ENCODE data around the gene RIC8A. TPM values are rescaled to one million over a fixed set of nuclear protein-coding genes. Genes with fewer than 3 reads are reported as not detected.
"Not testable (repeated sequence)": the region's sequence is repeated elsewhere in the genome, so short reads cannot be mapped to it uniquely, and the experiment has no call there.

The RIC8A gene
- total RNA-seq (10 to 100 TPM; 69.2 to 76.0 TPM), total RNA-seq (107 to 143 reads per million in 2 donors)

DNA sequence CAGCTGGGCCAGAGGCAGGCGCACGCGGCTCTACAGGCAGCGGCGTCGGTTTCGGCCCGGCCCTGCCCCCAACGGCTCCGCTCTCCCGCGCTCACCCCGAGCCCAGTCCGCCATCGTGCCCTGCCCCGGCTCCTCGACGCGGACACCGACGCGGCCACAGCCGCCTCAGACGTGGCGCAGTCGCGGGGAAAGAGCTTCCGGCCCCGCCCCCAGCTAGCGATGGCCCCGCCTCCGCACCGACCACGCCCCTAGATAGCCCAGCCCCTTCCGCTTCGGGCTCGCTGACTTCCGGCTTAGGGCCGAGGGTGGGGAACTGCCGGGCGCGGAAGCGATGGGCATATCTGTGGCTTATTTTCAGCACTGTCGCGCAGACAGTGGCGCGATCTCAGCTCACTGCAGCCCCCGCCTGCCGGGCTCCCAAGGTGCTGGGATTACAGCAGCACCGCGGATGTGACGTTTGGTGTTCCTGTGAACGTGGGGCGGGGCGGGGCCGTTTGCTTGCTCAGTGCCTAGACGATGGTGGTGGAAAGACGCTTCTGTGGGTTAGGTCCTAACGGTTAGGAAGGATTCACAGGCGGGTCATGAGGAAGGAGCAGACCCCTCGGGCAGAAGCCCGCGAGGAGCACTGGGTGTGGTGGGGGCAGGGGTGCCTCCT lies at the start of gene RIC8A, which contains the start of gene BET1L:
Gene RIC8A (plus strand): TSS at position 501 of the 655 bp plus-strand sequence. CDS start 1,147 bp downstream, outside the sequence.
Gene BET1L (minus strand): TSS at position 192 of the 655 bp plus-strand sequence. CDS start 78 bp downstream, at position 114.
- no peaks in the 10 kb centered on the region for H3K27me3 Mint-ChIP-seq

DNA sequence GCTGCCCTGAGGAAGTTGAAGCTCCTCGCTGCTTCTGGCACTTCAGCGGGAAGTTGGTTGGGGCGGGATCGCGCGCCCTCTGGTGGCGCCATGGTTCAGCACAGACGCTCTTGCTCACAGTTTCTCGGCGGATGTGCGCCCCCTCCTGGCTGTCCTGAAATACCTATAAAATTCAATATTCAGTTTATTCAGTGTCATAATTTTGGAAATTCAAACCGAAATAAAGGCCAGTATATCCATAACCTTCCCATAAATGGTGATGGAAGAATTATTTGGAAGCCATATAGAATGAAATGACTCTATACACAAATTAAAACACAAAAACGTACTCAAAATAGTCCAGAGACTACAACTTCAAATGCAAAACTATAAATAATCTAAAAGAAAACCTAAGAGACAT lies 27.3 kb upstream of the RIC8A start:
- not testable (repeated sequence) for H3K27ac Mint-ChIP-seq; H3K9me3 ChIP-seq (ENCODE audit: control insufficient read depth, low read length, poor library complexity, severe bottlenecking); DNase-seq; H3K27me3 Mint-ChIP-seq; H3K4me1 Mint-ChIP-seq; H3K36me3 Mint-ChIP-seq (ENCODE audit: low read depth); ATAC-seq; H3K4me3 Mint-ChIP-seq

More for the DNA sequence above, at the start of gene RIC8A, which contains the start of gene BET1L:
- Mint-ChIP-seq H3K27ac (peak within 1 kb of the TSS; percentile 97), H3K4me3 (peak within 1 kb of the TSS; percentile 98), H3K4me1 (peaks cover 34% of the 10 kb centered on the region), H3K36me3 (ENCODE audit: low read depth) (peaks cover 5% of the 10 kb centered on the region)
- H3K9me3 ChIP-seq (ENCODE audit: control insufficient read depth, low read length, poor library complexity, severe bottlenecking) = no peaks in the 10 kb centered on the region
- ATAC-seq (peak; percentile 86), DNase-seq (peak; percentile 93 to 97 (median 93))

DNA sequence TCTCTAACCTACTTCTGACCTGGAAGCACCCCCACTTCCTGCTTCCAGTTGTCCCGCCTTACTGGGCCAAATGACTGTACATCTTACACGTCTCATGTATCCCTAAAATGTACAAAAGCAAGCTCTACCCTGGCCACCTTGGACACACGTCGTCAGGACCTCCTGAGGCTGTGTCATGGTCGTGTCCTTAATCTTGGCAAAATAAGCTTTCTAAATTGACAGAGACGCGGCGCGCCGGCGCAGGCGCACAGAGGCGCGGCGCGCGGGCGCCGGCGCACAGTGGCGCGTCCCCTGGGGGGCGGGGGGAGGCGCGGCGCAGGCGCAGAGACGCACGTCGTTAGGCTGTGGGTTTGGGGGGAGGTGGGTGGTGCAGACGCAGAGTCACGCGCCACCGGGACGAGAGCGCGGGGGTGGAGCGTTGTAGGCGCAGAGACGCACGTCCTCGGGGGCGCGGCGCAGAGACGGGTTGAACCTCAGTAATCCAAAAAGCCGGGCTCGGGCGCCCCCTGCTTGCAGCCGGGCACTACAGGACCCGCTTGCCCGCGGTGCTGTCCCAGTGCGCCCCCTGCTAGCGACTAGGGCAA lies 18.2 kb upstream of the RIC8A start:
- H3K36me3 Mint-ChIP-seq (ENCODE audit: low read depth); H3K4me3 Mint-ChIP-seq; H3K4me1 Mint-ChIP-seq; H3K9me3 ChIP-seq (ENCODE audit: control insufficient read depth, low read length, poor library complexity, severe bottlenecking); H3K27me3 Mint-ChIP-seq; H3K27ac Mint-ChIP-seq: not testable (repeated sequence)
- ATAC-seq (peak; percentile 7), DNase-seq (peak in 1 of 3 donors; percentile 14)

DNA sequence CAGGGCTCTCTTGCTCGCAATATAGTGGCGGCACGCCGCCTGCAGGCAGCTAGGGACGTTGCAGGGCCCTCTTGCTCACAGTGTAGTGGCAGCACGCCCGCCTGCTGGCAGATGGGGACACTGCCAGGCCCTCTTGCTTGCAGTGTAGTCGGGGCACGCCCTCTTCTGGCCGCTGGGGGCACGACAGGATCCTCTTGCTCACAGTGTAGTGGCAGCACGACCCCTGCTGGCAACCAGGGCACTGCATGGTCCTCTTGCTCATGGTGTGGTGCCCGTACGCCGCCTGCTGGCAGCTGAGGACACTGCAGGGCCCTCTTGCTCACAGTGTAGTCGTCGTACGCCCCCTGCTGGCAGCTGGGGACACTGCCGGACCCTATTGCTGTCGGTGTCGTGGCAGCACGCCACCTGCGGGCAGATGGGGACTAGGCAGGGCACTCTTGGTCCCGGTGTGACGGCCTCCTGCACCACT lies 17.6 kb upstream of the RIC8A start:
- not testable (repeated sequence) for H3K27ac Mint-ChIP-seq; H3K9me3 ChIP-seq (ENCODE audit: control insufficient read depth, low read length, poor library complexity, severe bottlenecking); H3K4me3 Mint-ChIP-seq; H3K36me3 Mint-ChIP-seq (ENCODE audit: low read depth); H3K27me3 Mint-ChIP-seq; H3K4me1 Mint-ChIP-seq
- DNase-seq (peak in 2 of 3 donors; percentile 38 to 47), ATAC-seq (peak; percentile 71)

DNA sequence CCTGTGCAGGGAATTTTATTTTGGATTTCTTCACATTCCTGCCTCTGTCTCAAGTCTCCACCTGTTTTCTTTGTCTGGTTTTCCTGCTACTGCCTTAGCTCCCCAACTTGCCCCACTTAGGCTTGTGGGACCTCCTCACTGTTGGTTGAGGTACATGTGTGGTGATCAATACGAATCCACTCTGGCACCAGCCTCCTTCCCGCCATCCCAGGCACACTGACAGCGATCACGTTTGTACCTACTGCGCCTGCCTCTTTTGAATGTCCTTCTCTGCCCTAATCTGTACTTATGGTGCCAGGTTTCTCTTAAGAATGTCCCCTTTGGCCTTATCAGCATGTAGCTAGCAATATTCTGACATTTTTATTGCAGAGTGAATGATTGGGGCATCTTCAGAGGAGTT lies 17.0 kb upstream of the RIC8A start:
- DNase-seq; H3K9me3 ChIP-seq (ENCODE audit: control insufficient read depth, low read length, poor library complexity, severe bottlenecking); H3K4me3 Mint-ChIP-seq; ATAC-seq; H3K36me3 Mint-ChIP-seq (ENCODE audit: low read depth); H3K27me3 Mint-ChIP-seq; H3K27ac Mint-ChIP-seq; H3K4me1 Mint-ChIP-seq: not testable (repeated sequence)

DNA sequence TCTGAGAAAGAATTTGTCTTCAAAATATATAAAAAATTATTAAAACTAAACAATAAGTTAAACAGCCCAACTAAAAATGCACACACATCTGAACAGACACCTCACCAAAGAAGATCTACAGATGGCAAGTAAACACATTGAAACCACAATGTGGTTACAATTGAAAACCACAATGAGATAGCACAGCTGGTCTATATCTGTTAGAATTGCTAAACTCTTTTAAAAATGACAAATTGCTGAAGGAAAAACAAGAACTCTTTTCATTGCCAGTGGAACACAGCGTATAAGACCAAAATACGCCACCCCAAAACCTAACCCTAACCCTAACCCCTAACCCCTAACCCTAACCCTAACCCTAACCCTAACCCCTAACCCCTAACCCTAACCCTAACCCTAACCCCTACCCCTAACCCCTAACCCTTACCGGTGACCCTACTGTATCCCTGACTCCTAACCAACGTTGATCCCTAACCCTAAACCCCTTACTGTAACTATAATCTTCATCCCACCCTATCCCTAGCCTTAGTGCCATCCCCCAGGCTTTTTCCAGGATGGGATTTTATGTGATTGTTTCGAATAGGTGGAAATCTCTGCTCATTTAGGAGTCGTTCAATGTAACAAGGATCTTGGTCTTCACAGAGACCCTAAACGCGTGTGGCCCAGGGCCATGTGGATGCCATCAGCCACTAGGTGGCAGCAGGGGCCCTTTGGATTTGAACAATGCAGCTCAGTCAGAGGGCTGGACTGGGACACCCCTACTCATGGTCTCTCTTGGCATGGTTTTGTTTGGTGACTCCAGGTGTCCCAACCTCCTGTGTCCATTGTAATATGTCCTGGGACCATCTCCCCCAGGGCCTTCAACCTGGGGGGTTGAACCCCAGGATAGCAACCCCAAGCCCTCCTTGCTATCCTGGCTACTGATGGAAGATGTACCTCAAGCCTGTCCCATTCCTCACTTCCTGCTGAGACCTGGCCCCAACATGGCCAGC lies 15.7 kb upstream of the RIC8A start:
- H3K4me1 Mint-ChIP-seq; H3K36me3 Mint-ChIP-seq (ENCODE audit: low read depth); H3K9me3 ChIP-seq (ENCODE audit: control insufficient read depth, low read length, poor library complexity, severe bottlenecking); H3K27ac Mint-ChIP-seq; H3K27me3 Mint-ChIP-seq: not testable (repeated sequence)
- ATAC-seq (peak; percentile 65), DNase-seq (peak in 1 of 3 donors; percentile 31)
- H3K4me3 Mint-ChIP-seq = peak overlapping the region; percentile 55

DNA sequence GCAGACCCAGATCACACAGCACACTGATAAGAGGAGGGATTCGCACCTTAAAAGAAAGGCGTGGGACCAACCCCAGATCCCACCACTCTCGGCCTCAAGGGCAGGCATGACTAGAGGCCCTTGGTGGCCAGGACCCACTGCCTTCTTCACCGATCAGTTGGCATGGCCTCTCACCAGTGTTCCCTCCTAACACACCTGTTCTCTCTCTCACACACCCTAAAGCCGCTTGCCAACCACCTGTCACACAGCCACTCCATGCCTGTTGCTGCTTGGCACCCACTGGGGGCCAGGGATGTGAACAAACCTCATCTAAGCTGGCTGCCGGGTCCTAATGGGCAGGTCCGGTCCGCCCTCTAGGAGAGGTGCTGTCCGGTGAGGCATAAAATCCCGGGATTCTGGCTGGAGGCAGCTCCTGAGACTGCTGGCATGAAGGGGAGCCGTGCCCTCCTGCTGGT lies 14.8 kb upstream of the RIC8A start, which contains the start of gene SCGB1C1:
Gene SCGB1C1 (plus strand): TSS at position 405 of the 455 bp plus-strand sequence. CDS start 22 bp downstream, at position 427.
- H3K4me1 Mint-ChIP-seq; H3K27me3 Mint-ChIP-seq; H3K9me3 ChIP-seq (ENCODE audit: control insufficient read depth, low read length, poor library complexity, severe bottlenecking); H3K36me3 Mint-ChIP-seq (ENCODE audit: low read depth); DNase-seq; H3K27ac Mint-ChIP-seq; ATAC-seq: not testable (repeated sequence)
- H3K4me3 Mint-ChIP-seq = peak within 1 kb of the TSS; percentile 55

DNA sequence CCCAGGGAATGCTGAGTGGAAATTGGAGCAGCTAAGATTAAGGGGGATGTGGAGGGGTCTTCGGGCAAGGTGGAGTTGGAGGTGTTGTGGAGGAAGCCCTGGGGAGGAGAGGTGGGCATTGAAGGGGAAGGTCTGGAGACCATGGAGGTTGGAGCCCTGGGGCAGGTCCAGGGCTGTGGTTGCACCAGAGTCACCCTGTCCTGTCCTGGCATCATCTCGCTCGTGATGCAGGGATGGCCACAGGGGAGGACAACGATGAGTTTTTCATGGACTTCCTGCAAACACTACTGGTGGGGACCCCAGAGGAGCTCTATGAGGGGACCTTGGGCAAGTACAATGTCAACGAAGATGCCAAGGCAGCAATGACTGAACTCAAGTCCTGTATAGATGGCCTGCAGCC lies 14.0 kb upstream of the RIC8A start:
- H3K27ac Mint-ChIP-seq; H3K9me3 ChIP-seq (ENCODE audit: control insufficient read depth, low read length, poor library complexity, severe bottlenecking); DNase-seq; H3K27me3 Mint-ChIP-seq; ATAC-seq; H3K36me3 Mint-ChIP-seq (ENCODE audit: low read depth); H3K4me1 Mint-ChIP-seq; H3K4me3 Mint-ChIP-seq: not testable (repeated sequence)

DNA sequence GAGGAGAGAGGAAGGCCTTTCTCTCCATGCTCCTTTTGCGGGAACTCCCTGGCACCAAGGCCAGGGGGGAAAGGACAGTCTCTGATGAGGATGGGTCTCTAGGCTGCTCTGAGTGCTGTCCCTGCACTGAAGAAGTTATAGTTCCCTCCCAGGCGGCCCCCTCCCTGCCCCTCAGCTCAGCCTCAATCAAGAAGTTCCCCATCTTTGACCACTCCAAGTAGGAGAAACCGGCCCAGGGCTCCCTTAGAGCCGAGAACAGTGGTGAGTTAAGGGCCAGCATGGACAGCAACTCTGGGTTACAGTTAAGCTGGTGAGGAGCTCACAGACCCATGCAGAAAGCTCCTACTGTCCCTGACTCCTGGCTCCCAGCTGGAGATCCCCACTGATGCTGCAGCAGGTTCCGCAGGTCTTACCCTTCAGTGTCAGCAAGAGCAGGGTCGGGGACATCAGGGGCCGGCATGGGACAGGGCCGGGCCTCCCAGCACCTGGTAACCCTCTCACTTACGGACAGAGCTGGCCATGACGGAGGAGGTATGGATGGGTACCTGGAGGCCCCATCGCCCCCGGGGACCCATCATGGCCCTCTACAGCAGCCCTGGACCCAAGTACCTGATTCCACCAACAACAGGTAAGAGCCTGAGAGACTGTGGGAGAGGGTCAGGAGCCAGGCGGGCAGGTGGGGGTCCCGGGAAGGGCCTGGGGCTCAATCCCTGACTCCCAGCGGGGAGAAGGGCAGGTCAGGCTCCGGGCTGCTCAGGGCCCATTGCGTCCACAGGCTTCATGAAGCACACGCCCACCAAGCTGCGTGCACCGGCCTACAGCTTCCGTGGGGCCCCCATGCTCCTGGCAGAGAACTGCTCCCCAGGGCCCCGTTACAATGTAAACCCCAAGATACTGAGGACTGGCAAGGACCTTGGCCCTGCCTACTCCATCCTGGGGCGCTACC lies 10.4 kb upstream of the RIC8A start:
- DNase-seq (no peak), ATAC-seq (no peak)
- Mint-ChIP-seq H3K27ac (no peak overlapping the region), H3K27me3 (no peaks in the 10 kb centered on the region), H3K36me3 (ENCODE audit: low read depth) (no peaks in the 10 kb centered on the region), H3K4me1 (peaks cover 11% of the 10 kb centered on the region), H3K4me3 (no peak overlapping the region)
- no peaks in the 10 kb centered on the region for H3K9me3 ChIP-seq (ENCODE audit: control insufficient read depth, low read length, poor library complexity, severe bottlenecking)

DNA sequence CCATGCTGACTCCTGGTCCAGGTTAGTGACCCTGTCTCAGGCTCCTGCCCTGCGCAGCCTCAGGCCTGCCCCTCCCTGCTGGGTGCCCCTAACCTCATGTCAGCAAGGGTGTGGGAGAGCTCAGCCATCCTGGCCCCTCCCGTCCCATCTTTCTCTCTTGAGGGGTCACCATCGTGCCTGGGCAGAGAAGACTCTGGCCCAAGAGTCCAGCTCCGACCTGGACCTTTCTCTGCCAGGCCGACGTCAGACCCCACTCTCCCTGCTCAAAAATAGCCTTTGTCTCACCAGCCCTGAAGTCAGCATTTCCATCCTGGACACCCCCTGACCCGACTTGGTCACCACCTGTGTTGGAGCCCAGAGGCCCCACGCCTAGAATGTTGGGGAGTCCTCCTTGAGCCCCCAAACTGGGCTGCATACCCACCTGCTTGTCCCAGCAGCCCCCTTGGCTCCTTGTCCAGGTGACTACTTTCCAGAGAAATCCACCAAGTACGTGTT lies 9.7 kb upstream of the RIC8A start:
- DNase-seq = no peak
- Mint-ChIP-seq H3K4me1 (peaks cover 14% of the 10 kb centered on the region), H3K4me3 (no peak overlapping the region), H3K27me3 (no peaks in the 10 kb centered on the region), H3K36me3 (ENCODE audit: low read depth) (no peaks in the 10 kb centered on the region), H3K27ac (no peak overlapping the region)
- no peak for ATAC-seq
- H3K9me3 ChIP-seq (ENCODE audit: control insufficient read depth, low read length, poor library complexity, severe bottlenecking) = no peaks in the 10 kb centered on the region

DNA sequence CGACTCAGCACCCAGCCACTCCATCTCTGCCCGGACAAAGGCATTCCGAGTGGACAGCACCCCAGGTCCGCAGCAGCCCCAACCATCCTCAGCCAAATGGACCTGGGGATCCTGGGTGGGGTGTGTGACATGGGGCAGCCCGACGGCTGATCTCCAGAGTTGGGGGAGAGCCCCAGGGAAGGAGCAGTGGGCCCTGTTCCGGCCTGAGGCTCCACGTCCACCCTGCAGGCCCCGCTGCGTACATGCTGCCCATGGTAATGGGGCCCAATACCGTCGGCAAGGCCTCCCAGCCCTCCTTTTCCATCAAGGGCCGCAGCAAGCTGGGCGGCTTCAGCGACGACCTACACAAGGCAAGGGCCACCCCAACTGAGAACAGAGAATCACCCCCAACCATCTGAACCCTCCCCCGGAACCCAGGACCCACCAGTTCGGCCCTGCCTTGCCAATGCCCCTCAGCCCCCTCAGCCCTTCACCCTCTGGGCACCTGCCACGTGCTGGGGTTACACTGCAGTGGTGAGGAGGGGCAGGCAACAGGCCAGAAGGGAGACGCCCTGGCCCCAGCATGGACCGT lies 9.2 kb upstream of the RIC8A start:
- no peaks in the 10 kb centered on the region for H3K27me3 Mint-ChIP-seq
- DNase-seq (no peak), ATAC-seq (no peak)
- H3K4me1 Mint-ChIP-seq = peaks cover 20% of the 10 kb centered on the region
- H3K27ac Mint-ChIP-seq = no peak overlapping the region
- no peak overlapping the region for H3K4me3 Mint-ChIP-seq
- H3K36me3 Mint-ChIP-seq (ENCODE audit: low read depth) = no peaks in the 10 kb centered on the region
- H3K9me3 ChIP-seq (ENCODE audit: control insufficient read depth, low read length, poor library complexity, severe bottlenecking) = no peaks in the 10 kb centered on the region
